Activated CD4-positive, alpha-beta T cell treated with anti-CD3 and anti-CD28 coated beads, Interleukin-2, amount 50 U/mL, for 4 hours (primary cell): ENCODE results near the gene MEIS3.

ENCODE experiments used
- DNase-seq, 2 experiments: peaks; one replicate each; pipeline ENCODE4 v3.0.0-alpha.2; 2020

MEIS3 gene

GRCh38 chr19:47356900-47357299, 62.4 kb downstream of the MEIS3 start:
- no peak for DNase-seq

GRCh38 chr19:47353307-47353712, 66.0 kb downstream of the MEIS3 start:
- DNase-seq, result no peak
